Sciatic nerve (tissue), 1 donor: ENCODE measurements around the gene LRR1. TPM values are rescaled to one million over a fixed set of nuclear protein-coding genes. Genes with fewer than 3 reads are reported as not detected.

Source experiments
- total RNA-seq: library from RNA; stranded (reverse); fragmentation: NEBNext Ultra II Directional; extraction: Animal tissue kit (Norgen Biotek cat#: 25700); gene quantifications from one replicate; pipeline ENCODE4 v1.2.1, GENCODE V29; 2021
- donor health status: DM: no; HTN: no; CAD: no.

The LRR1 gene
- total RNA-seq, 1 donor from 2014 or later = 8.3 TPM

Other genes starting within 250 kb of the LRR1 start
- gene RPS29, start 12.6 kb upstream of the LRR1 start, total RNA-seq = 737 TPM
- gene RPL36AL, start 21.7 kb downstream of the LRR1 start, total RNA-seq = 185 TPM
- 16.4 TPM for gene MGAT2, start 21.9 kb downstream of the LRR1 start, total RNA-seq
- gene DNAAF2, start 36.3 kb downstream of the LRR1 start, total RNA-seq = 5.1 TPM
- 2.0 TPM for gene POLE2, start 89.3 kb downstream of the LRR1 start, total RNA-seq
- gene KLHDC1, start 94.2 kb downstream of the LRR1 start, total RNA-seq = 20.7 TPM
- gene KLHDC2, start 169.2 kb downstream of the LRR1 start, total RNA-seq = 58.9 TPM